AG04450 (cell line): ENCODE data around the gene TEC. TPM values are rescaled to one million over a fixed set of nuclear protein-coding genes. Genes with fewer than 3 reads are reported as not detected.

Experiments
- CTCF ChIA-PET: fragments of 300-600, 350-600 bp; formaldehyde crosslinking; extraction: SDS; loops from one replicate; lab custom pipeline; 2022; ENCODE audit warnings: antibody characterized with exemption, inconsistent platforms; lab: Charles Lee
- POLR2A ChIA-PET: fragments of 350-600 bp; formaldehyde crosslinking; extraction: SDS; loops from one replicate; lab custom pipeline; 2021; ENCODE audit warnings: antibody characterized with exemption, inconsistent platforms; lab: Yijun Ruan, JAX
- DNase-seq: peaks from one replicate; pipeline ENCODE4 v3.0.0-alpha.2; 2011; ENCODE audit warnings: low read depth, low spot score
- H3K27ac ChIP-seq: one replicate; pipeline ENCODE4 v1.5.1; 2012; ENCODE audit warnings: low read depth, low read length, control low read depth
- H3K27me3 ChIP-seq: one replicate; pipeline ENCODE4 v1.6.0; 2012; ENCODE audit warnings: low read length; ENCODE audit not compliant: control insufficient read depth, insufficient read depth
- H3K4me3 ChIP-seq: 2 replicates; pipeline ENCODE4 v1.5.1; 2011; ENCODE audit warnings: mild to moderate bottlenecking, low read depth, low read length, control low read depth
- H3K9me3 ChIP-seq: 2 replicates; pipeline ENCODE4 v1.5.1; 2012; ENCODE audit warnings: low read length; ENCODE audit not compliant: control insufficient read depth, insufficient read depth
- CTCF ChIP-seq: IDR thresholded peaks from 2 replicates; pipeline ENCODE4 v1.5.1; 2011; ENCODE audit warnings: low read depth, low read length, control low read depth, inconsistent platforms
- polyA plus RNA-seq: library from polyadenylated mRNA; depleted of rRNA; stranded (reverse); fragments of >200 nt; gene quantifications from 2 replicates; pipeline ENCODE4 v1.2.3, GENCODE V29; 2011

The TEC gene
- polyA plus RNA-seq, 1 experiment: 0.21 TPM

DNA sequence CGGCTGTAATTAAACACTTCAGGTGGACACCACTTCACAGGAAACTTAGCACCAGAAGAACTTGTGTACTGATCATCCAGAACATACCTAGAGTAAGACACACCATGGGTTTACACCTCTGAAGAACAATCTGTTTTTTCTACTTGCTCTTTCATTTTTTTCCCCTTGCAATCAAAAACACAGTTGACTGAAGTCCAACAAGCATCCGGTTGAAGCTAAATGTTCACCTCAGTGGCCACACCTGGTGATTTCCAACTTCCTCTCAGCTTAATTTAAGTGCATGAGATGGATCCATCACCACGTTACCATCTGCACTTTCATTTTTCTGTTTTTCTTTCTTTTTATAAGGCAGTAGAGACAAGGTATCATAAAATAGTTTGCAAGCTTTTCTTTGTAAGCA lies 130.7 kb downstream of the TEC start:
- Histone ChIP-seq H3K9me3 (no peaks in the 10 kb centered on the region), H3K27me3 (no peaks in the 10 kb centered on the region), H3K27ac (no peak overlapping the region), H3K4me3 (no peak overlapping the region)
- DNase-seq: no peak
- TF ChIP-seq CTCF: no peak
- ChIA-PET POLR2A (interaction anchor here (1.9 kb wide), 1 partner anchor 11 kb away, joined by 5 read pairs; no protein-coding TSS in a partner anchor), CTCF (interaction anchor here (1.2 to 5.5 kb wide), 4 partner anchors 11 to 205 kb away, joined by 3 to 38 read pairs (median 6); no protein-coding TSS in a partner anchor)

DNA sequence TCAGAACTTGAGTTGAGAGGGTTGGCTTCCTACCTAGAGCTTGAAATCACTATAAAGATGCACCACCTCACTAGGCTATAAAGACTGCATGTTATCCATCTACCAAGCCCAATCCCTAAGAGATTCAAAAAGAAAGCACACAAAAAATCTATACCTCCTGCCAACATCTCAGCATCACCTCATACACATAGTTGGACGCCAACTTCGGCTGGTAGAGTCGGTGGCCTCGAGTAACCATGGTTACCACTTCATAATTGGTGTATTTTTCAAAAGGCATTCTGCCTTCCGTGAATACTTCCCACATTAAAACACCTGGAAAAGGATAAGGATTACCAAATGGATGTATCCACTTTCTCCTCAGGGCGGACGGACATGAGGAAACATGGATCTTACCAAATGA lies 131.1 kb downstream of the TEC start:
- ChIA-PET CTCF (interaction anchor here (1.2 to 5.5 kb wide), 4 partner anchors 10 to 205 kb away, joined by 3 to 38 read pairs (median 6); no protein-coding TSS in a partner anchor), POLR2A (interaction anchor here (1.9 kb wide), 1 partner anchor 10 kb away, joined by 5 read pairs; no protein-coding TSS in a partner anchor)
- no peak for DNase-seq
- H3K4me3 ChIP-seq: no peak overlapping the region
- no peaks in the 10 kb centered on the region for H3K27me3 ChIP-seq
- no peak for TF ChIP-seq CTCF
- no peaks in the 10 kb centered on the region for H3K9me3 ChIP-seq
- H3K27ac ChIP-seq: no peak overlapping the region

DNA sequence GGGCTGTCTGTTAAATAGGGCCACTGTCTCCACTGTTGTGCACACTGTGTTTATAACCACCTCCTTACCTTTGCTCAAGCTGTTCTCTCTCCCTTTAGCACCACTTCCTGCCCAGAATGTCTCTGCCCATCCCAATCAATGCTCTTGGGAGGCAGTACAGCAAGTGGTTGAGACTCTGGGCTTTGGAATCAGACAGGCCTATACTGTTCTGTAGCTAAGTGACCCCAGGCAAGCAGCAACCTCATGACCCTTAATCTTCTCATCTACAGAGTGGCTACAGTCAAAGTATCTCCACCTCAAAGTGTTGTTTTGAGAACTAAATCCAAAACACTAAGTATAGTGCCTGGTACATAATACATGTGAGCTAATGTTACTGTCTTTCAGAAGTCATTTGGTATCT lies 131.8 kb downstream of the TEC start:
- TF ChIP-seq CTCF: no peak
- Histone ChIP-seq H3K4me3 (no peak overlapping the region), H3K27me3 (no peaks in the 10 kb centered on the region), H3K27ac (no peak overlapping the region), H3K9me3 (no peaks in the 10 kb centered on the region)
- POLR2A ChIA-PET: no interaction called here
- CTCF ChIA-PET: interaction anchor here (1.5 to 5.5 kb wide), 2 partner anchors 10 to 204 kb away, joined by 5 to 38 read pairs; no protein-coding TSS in a partner anchor
- DNase-seq: no peak

- H3K4me3 ChIP-seq: no peak within 1 kb of the TSS
- TF ChIP-seq CTCF: no peak
- ChIA-PET CTCF (interaction anchor here (1.9 kb wide), 1 partner anchor 10 kb away, joined by 5 read pairs; no protein-coding TSS in a partner anchor), POLR2A (no interaction called here)
- no peaks in the 10 kb centered on the region for H3K27me3 ChIP-seq
- H3K27ac ChIP-seq: no peak within 1 kb of the TSS
- DNase-seq: no peak
- H3K9me3 ChIP-seq: no peaks in the 10 kb centered on the region; the same call in 1 of the 2 replicates
These were observed 135.6 kb downstream of the TEC start, which contains the start of gene TXK for GRCh38 chr4:48134081-48134480. TSS of gene TXK (minus strand) at chr4:48134250. CDS start at chr4:48134170, 80 bp downstream.

GRCh38 chr4:48133669-48134068 lies 136.0 kb downstream of the TEC start:
- ChIA-PET POLR2A (no interaction called here), CTCF (interaction anchor here (1.9 kb wide), 1 partner anchor 11 kb away, joined by 5 read pairs; no protein-coding TSS in a partner anchor)
- Histone ChIP-seq H3K4me3 (no peak overlapping the region), H3K9me3 (no peaks in the 10 kb centered on the region; the same call in 1 of the 2 replicates), H3K27ac (no peak overlapping the region), H3K27me3 (no peaks in the 10 kb centered on the region)
- no peak for DNase-seq
- TF ChIP-seq CTCF: no peak
